Thymus (tissue), 11 donors: Measurements from ENCODE around the gene NPC1L1. TPM values are rescaled to one million over a fixed set of nuclear protein-coding genes. Genes with fewer than 3 reads are reported as not detected.

Source experiments
- DNase-seq, 9 donors: peaks; one replicate each; pipeline ENCODE4 v3.0.0-alpha.2; 2013; ENCODE audit warnings: low spot score in 9 of 9, low read depth in 6 of 9, missing footprints in 1 of 9
- H3K27ac ChIP-seq, 2 donors: one replicate each; pipeline ENCODE4 v1.5.1; 2013; ENCODE audit warnings: control low read depth in 1 of 2, low read depth in 1 of 2, low read length in 1 of 2, mild to moderate bottlenecking in 1 of 2, moderate library complexity in 1 of 2
- H3K27me3 ChIP-seq, 2 donors: one replicate each; pipeline ENCODE4 v1.5.1; 2013; ENCODE audit warnings: low read length in 1 of 2; ENCODE audit not compliant: control insufficient read depth in 2 of 2, insufficient read depth in 1 of 2
- H3K36me3 ChIP-seq, 2 donors: one replicate each; pipeline ENCODE4 v1.5.1; 2013; ENCODE audit warnings: low read length in 1 of 2, mild to moderate bottlenecking in 1 of 2, moderate library complexity in 1 of 2; ENCODE audit not compliant: control insufficient read depth in 2 of 2, insufficient read depth in 2 of 2
- H3K4me1 ChIP-seq, 2 donors: one replicate each; pipeline ENCODE4 v1.5.1; 2013; ENCODE audit warnings: low read length in 2 of 2; ENCODE audit not compliant: control insufficient read depth in 2 of 2, insufficient read depth in 2 of 2
- H3K4me3 ChIP-seq, 2 donors: one replicate each; pipeline ENCODE4 v1.5.1; 2013; ENCODE audit warnings: low read length in 2 of 2, control low read depth in 1 of 2, mild to moderate bottlenecking in 1 of 2
- H3K9me3 ChIP-seq, 2 donors: one replicate each; pipeline ENCODE4 v1.5.1; 2013; ENCODE audit warnings: low read length in 1 of 2, mild to moderate bottlenecking in 1 of 2; ENCODE audit not compliant: control insufficient read depth in 2 of 2, insufficient read depth in 1 of 2
- WGBS: extraction: QIAGEN DNeasy Blood & Tissue Kit; methylation state at CpG from one replicate; pipeline ENCODE4 v1.1.7; 2013; 5-methylcytosine and 5-hydroxymethylcytosine counted together
- polyA plus RNA-seq: library from polyadenylated mRNA; stranded (reverse); fragments of 200-250 nt; gene quantifications from one replicate; pipeline ENCODE4 v1.2.3, GENCODE V29; 2013
- total RNA-seq: library from RNA; stranded (reverse); fragments of 120-200 nt; gene quantifications from one replicate; pipeline ENCODE4 v1.2.4, GENCODE V29; 2013
- donor health status: healthy.

The NPC1L1 gene
- total and polyA plus RNA-seq, 2 donors, result under 0.01 to 0.14 TPM

GRCh38 chr7:44533301-44534055 lies 7.7 kb downstream of the NPC1L1 start:
- Histone ChIP-seq H3K36me3 (no peaks in the 10 kb centered on the region), H3K4me3 (no peak overlapping the region), H3K27me3 (no peaks in the 10 kb centered on the region), H3K9me3 (no peaks in the 10 kb centered on the region), H3K27ac (no peak overlapping the region), H3K4me1 (no peaks in the 10 kb centered on the region)
- DNase-seq, result no peak
- WGBS, result 92% methylated on average over 8 of the region's 8 CpGs

- WGBS, result 91% methylated on average over 17 of the region's 17 CpGs
- H3K27ac ChIP-seq, result no peak overlapping the region
- H3K27me3 ChIP-seq, result no peaks in the 10 kb centered on the region
- DNase-seq, result no peak
- no peaks in the 10 kb centered on the region for H3K9me3 ChIP-seq
- no peak overlapping the region for H3K4me3 ChIP-seq
- no peaks in the 10 kb centered on the region for H3K4me1 ChIP-seq
- no peaks in the 10 kb centered on the region for H3K36me3 ChIP-seq
Observed at GRCh38 chr7:44531421-44532380, 9.4 kb downstream of the NPC1L1 start.

GRCh38 chr7:44530990-44531389 lies 10.1 kb downstream of the NPC1L1 start:
- Histone ChIP-seq H3K4me3 (no peak overlapping the region), H3K9me3 (peaks cover 0 to 6% of the 10 kb centered on the region in 2 donors), H3K36me3 (no peaks in the 10 kb centered on the region), H3K27ac (no peak overlapping the region), H3K4me1 (no peaks in the 10 kb centered on the region), H3K27me3 (no peaks in the 10 kb centered on the region)
- no peak for DNase-seq
- 84% methylated on average over 10 of the region's 10 CpGs for WGBS

GRCh38 chr7:44524811-44525388 lies 16.2 kb downstream of the NPC1L1 start:
- no peaks in the 10 kb centered on the region for H3K4me1 ChIP-seq
- H3K9me3 ChIP-seq, result peaks cover 0 to 9% of the 10 kb centered on the region in 2 donors
- peaks cover 0 to 3% of the 10 kb centered on the region in 2 donors for H3K27me3 ChIP-seq
- 93% methylated on average over 3 of the region's 3 CpGs for WGBS
- H3K27ac ChIP-seq, result no peak overlapping the region
- no peak overlapping the region for H3K4me3 ChIP-seq
- no peaks in the 10 kb centered on the region for H3K36me3 ChIP-seq
- no peak for DNase-seq

GRCh38 chr7:44522315-44522714 lies 18.8 kb downstream of the NPC1L1 start:
- no peaks in the 10 kb centered on the region for H3K4me1 ChIP-seq
- H3K9me3 ChIP-seq, result peaks cover 0 to 9% of the 10 kb centered on the region in 2 donors
- no peak overlapping the region for H3K4me3 ChIP-seq
- 94% methylated on average over 3 of the region's 3 CpGs for WGBS
- peaks cover 0 to 3% of the 10 kb centered on the region in 2 donors for H3K27me3 ChIP-seq
- no peak for DNase-seq
- H3K36me3 ChIP-seq, result no peaks in the 10 kb centered on the region
- H3K27ac ChIP-seq, result no peak overlapping the region

- Histone ChIP-seq H3K36me3 (no peaks in the 10 kb centered on the region), H3K4me1 (no peaks in the 10 kb centered on the region), H3K4me3 (no peak overlapping the region), H3K27me3 (peaks cover 0 to 3% of the 10 kb centered on the region in 2 donors), H3K9me3 (peaks cover 0 to 8% of the 10 kb centered on the region in 2 donors), H3K27ac (no peak overlapping the region)
- DNase-seq, result no peak
- 94% methylated on average over 15 of the region's 15 CpGs for WGBS
Observed at GRCh38 chr7:44521347-44522095, 19.6 kb downstream of the NPC1L1 start.

GRCh38 chr7:44520574-44520973 lies 20.6 kb downstream of the NPC1L1 start:
- Histone ChIP-seq H3K27ac (no peak overlapping the region), H3K36me3 (no peaks in the 10 kb centered on the region), H3K27me3 (peaks cover 0 to 3% of the 10 kb centered on the region in 2 donors), H3K4me3 (no peak overlapping the region), H3K9me3 (peaks cover 0 to 3% of the 10 kb centered on the region in 2 donors), H3K4me1 (no peaks in the 10 kb centered on the region)
- 98% methylated on average over 5 of the region's 5 CpGs for WGBS
- no peak for DNase-seq

- Histone ChIP-seq H3K4me1 (no peaks in the 10 kb centered on the region), H3K9me3 (peaks cover 0 to 3% of the 10 kb centered on the region in 2 donors), H3K4me3 (no peak overlapping the region), H3K36me3 (no peaks in the 10 kb centered on the region), H3K27ac (no peak overlapping the region), H3K27me3 (peaks cover 0 to 3% of the 10 kb centered on the region in 2 donors)
- 94% methylated on average over 7 of the region's 7 CpGs for WGBS
- no peak for DNase-seq
Observed at GRCh38 chr7:44519546-44519945, 21.6 kb downstream of the NPC1L1 start.
